ENCODE data around the gene SLC12A4.
"Not testable (repeated sequence)": the region's sequence is repeated elsewhere in the genome, so short reads cannot be mapped to it uniquely, and the experiment has no call there.

SLC12A4 gene

DNA sequence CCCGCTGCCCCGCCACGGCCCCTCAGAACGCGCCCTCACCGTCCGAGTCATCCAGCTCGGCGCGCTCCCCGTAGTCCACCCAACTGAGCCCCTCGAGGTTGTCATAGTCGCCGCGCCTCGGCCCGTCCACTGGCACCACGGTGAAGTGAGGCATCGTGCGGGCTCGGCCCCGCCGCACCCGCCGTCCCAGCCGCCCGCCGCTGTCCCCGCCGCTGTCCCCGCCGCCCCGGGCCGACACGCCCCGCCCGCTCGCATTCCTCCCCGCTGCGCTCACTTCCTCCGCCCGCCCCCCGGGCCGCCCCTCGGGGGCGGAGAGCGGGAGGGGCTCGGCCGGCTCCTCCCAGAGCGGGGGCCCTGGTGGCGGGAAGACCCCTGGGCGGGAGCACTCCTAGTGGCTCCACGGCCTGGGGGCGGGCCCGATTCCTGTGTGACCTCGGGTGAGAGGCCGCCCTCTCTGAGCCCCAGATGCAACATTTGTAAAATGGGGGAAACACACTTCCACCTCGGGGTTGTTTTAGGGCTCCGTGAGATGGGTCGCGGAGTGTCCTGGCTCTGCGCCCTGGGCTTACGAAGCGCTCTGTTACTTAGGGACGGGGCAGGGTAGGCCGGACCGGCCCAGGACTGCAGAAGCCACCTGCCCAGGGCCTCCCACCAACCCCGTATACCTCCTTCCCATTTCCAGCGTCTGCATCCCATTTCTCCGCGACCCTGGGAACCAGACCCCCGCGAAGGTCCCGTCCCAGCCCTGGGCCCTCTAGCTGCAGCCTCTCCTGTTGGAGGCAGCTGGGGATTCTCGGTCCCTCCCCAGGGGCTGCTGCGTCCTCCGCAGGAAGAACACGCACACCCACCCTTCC lies at the start of gene SLC12A4:
SLC12A4 (minus strand) TSS at position 238 of the 854 bp plus-strand sequence; CDS start at position 154, 84 bp downstream.
- peak; percentile 78 for DNase-seq (ENCODE audit: low read depth)

DNA sequence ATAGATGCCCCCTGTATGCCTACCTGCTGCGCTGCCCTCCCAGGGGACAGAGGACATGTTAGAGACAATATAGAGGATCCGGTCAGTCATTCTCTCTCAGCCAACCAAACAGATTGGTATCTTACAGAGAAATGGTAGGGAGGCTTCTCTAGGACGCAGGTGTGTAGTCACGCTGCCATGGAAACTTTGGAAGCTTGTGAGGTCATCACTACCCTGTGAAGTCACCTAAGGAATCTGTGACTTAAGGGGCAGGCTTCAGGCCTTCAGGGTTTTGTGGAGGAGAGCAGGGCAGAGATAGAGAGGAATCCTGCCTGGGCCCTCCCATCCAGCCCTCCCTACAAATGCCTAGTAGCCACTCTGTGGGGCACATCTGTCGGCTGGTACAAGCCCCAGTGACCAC lies 47.2 kb upstream of the SLC12A4 start, which contains the start of gene DPEP2NB:
DPEP2NB (minus strand) TSS at position 231 of the 400 bp plus-strand sequence; CDS start at position 90, 141 bp downstream.
- DNase-seq (ENCODE audit: low read depth): no peak

DNA sequence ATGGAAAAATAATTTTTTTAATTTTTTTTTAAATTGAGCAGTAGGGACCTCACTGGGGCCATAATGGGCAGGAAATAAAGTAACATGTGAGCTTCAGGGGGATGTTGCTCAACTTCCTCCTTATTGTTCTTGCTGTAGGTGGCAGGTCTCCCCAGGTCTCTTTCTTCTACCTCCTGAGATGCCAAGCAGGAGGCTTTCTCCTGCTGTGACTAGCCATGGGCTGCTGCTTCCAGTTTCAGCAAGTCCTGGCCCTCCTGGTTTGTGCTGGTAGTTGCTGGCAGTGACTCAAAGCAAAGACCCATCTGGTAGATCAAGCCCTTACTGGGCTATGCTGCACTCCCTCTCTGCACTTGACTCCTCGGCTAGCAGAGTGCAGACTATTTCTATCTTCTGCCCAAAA lies 45.0 kb upstream of the SLC12A4 start:
- DNase-seq (ENCODE audit: low read depth): no peak

DNA sequence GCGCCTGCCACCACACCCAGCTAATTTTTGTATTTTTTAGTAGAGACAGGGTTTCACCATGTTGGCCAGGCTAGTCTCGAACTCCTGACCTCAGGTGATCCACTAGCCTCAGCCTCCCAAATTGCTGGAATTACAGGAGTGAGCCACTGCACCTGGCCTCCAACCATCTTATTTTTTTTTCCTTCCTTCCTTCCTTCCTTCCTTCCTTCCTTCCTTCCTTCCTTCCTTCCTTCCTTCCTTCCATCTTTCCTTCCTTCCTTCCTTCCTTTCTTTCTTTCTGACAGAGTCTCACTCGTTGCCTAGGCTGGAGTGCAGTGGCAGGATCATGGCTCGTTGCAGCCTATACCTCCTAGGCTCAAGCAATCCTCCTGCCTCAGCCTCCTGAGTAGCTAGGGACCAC lies 41.4 kb upstream of the SLC12A4 start:
- not testable (repeated sequence) for DNase-seq (ENCODE audit: low read depth)

DNA sequence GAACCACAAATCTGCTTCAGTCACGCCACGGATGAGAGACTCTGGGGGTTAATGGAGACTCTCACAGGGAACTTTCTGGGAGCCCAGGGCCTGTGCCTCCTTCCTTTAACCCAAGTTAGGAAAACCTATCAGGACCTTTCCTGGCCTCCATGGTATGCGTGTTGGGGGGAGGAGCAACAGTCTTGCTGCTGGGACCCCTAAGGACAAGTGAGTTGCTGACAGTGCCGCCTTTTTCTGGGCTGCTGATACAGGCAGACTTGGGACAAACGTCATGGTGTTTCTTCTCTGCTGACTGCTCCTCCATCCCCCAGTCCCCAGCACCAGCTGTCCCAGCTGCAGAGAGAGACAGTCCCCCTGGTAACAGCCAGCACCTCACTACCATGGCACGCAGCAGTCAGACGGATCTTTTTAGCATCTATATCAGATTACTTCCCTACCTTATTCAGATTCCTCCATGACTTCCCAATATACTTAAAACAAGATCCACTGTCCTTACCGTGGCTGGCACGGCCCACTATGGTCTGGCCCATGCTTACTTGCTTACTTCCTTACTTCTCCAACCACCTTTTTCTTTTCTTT lies 40.8 kb upstream of the SLC12A4 start:
- DNase-seq (ENCODE audit: low read depth): no peak

DNA sequence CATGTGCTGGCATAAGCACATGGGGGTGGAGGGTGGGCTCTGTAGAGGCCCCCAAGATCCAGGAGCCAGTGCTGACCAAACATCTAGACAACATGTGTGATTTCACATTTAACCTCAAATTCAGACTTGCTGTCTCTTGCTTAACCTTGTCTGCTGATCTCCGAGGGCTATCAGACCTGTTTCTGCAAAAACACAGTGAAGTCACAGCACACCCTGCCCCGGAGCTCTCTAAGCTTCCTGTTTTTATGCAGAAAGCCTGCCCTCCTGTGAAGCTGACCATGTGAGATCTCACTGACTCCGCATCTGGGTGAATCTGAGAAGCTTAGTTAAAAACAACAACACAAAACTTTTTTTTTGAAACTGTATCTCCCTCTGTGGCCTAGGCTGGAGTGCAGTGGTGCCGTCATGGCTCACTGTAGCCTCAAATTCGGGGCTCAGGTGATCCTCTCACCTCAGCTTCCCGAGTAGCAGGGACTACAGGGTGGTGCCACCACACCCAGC lies 37.4 kb upstream of the SLC12A4 start:
- no peak for DNase-seq (ENCODE audit: low read depth)

DNA sequence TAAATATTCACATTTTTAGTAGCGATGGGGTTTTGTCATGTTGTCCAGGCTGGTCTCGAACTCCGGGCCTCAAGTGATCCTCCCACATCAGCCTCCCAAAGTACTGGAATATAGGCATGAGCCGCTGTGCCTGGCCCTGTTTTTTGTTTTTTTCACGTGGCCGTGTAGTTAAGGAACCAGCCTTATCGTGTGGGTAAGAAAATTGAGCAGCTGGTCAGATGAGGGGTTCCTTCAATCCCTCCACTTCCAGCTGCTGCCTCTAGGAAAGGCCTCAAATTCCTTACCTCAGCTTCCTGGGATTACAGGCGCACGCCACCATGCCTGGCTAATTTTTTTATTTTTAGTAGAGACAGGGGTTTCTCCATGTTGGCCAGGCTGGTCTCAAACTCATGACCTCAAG lies 36.8 kb upstream of the SLC12A4 start:
- DNase-seq (ENCODE audit: low read depth): no peak

DNA sequence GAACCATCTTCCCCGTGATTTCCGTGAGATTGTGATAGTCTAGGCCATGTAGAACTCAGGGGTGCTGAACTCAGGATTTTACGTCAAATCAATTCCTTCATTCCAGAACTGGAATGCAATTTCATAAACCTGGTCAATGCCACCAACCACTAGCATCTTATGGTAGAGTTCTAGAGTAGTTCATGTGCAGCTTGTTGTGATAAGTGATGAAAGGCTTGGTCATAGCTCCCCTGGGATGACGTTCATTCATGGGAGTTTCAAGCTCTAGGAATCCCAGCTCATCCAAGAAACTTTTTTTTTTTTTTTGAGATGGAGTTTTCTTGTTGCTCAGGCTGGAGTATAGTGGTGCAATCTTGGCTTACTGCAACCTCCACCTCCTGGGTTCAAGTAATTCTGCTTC lies 34.6 kb upstream of the SLC12A4 start:
- DNase-seq (ENCODE audit: low read depth): no peak

DNA sequence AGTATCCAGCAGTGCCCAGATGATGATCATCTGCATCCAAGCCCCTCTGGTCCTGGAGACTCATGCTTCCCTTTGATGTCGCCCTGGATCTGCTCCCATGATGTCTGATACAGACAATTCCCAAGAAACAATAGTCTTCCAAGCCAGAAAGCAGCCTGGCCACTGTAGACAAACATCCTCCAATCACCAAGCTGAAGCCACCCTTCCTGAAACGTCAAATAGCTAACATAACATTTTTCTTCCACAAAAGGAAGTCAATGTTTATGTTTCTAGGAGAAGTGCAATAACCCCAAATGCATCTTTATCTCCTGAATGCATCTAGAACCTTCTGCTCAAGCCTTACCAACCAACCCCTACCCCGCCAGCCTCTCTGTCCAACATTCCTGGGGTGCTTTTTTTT lies 32.0 kb upstream of the SLC12A4 start:
- DNase-seq (ENCODE audit: low read depth): no peak

DNA sequence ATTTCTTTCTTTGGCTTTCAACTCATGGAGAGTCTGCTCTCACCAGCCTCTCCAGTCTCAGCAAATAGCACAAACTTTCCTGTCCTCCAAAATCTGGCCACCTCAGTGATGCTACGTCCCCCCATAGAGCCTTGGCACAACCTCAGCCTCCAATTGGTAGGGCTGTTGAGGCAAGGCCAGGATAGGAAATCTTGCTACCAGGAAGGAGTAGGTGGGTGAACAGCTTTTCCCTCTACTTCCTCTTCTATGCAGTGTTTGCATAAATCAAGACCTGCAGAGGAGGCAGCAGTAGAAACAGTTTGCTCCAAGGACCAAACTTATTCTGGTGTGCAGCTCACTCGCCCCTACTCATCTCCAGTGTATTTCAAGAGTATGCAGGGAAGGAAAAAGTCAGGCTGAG lies 31.5 kb upstream of the SLC12A4 start:
- DNase-seq (ENCODE audit: low read depth): no peak

DNA sequence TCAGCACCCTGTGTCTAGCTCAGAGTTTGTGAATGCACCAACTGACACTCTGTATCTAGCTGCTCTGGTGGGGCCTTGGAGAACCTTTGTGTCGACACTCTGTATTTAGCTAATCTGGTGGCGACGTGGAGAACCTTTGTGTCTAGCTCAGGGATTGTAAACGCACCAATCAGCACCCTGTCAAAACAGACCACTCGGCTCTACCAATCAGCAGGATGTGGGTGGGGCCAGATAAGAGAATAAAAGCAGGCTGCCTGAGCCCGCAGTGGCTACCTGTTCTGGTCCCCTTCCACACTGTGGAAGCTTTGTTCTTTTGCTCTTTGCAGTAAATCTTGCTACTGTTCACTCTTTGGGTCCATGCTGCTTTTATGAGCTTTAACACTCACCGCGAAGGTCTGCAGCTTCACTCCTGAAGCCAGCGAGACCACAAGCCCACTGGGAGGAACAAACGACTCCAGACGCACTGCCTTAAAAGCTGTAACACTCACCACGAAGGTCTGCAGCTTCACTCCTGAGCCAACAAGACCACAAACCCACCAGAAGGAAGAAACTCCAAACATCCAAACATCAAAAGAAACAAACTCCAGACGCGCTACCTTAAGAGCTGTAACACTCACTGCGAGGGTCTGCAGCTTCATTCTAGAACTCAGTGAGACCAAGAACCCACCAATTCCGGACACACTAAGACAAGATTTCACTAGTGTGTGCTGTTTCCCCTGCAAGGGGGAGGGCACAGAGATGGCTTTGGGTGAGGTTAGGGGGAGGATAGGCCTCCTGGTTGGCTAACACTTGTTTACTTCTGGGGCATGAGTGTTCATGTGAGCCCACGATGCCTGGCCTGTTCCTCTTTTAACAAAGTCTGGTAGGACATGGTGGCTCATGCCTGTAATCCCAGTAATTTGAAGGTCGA lies 30.6 kb upstream of the SLC12A4 start, which contains the start of gene DPEP2:
DPEP2 (minus strand) TSS at position 706 of the 910 bp plus-strand sequence. CDS start 6,272 bp downstream, outside the sequence.
- DNase-seq (ENCODE audit: low read depth): not testable (repeated sequence)

DNA sequence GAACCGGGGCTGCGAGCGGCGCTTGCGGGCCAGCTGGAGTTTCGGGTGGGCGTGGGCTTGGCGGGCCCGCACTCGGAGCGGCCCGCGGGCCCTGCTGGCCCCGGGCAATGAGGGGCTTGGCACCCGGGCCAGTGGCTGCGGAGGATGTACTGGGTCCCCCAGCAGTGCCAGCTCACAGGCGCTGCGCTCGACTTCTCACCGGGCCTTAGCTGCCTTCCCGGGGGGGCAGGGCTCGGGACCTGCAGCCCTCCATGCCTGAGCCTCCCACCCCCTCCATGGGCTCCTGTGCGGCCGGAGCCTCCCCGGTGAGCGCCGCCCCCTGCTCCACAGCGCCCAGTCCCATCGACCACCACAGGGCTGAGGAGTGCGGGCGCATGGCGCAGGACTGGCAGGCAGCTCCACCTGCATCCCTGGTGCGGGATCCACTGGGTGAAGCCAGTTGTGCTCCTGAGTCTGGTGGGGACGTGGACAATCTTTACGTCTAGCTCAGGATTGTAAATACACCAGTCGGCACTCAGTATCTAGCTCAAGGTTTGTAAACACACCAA lies 29.9 kb upstream of the SLC12A4 start:
- not testable (repeated sequence) for DNase-seq (ENCODE audit: low read depth)

DNA sequence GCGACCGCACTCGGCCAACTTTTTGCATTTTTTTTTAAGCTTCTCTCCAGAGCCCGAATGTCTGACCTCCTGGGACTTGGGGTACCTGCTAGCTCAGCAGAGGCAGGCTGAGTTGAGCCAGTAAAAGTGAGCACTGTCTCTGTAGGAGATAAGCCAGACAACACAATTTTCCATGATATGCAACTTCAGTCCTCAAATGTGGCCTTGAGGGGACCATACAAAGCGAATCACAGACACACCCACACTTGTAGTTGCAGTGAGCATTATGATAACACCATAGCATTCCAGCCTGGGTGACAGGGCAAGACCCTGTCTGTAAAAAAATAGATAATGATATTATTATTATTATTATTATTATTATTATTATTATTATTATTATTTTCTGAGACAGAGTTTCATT lies 28.2 kb upstream of the SLC12A4 start:
- no peak for DNase-seq (ENCODE audit: low read depth)

DNA sequence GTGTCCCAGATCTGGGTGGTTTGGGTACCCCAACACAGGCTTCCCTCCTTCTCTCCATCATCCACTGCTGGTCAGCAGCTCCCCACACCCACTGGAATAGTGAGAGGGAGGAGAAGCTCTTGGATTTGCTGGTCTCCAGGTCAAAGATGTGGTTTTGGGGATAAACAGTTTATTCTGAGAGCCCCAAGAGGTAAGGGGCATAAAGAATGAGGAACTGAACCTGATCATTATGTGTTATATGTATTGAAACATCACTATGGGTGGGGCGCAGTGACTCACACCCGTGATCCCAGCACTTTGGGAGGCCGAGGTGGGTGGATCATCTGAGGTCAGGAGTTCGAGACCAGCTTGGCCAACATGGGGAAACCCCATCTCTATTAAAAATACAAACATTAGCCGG lies 27.0 kb upstream of the SLC12A4 start:
- no peak for DNase-seq (ENCODE audit: low read depth)

DNA sequence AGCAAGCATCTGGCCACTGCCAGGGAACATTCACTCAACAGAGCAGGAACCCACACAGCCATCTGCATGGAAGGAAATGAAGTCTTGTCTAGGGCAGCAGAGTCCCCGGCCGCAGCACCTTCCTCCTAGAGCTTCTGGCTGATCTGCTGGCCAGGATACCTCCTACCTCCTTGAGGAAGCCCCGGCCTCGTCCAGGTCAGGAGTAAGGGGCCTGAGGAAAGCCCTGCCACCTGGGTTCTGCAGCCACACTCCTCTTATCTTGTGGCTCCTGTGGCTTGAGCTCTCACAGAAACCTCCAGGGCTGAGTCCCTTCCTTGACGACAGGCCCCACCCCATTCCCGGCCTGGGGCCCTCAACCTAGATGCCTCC lies 25.6 kb upstream of the SLC12A4 start:
- not testable (repeated sequence) for DNase-seq (ENCODE audit: low read depth)

DNA sequence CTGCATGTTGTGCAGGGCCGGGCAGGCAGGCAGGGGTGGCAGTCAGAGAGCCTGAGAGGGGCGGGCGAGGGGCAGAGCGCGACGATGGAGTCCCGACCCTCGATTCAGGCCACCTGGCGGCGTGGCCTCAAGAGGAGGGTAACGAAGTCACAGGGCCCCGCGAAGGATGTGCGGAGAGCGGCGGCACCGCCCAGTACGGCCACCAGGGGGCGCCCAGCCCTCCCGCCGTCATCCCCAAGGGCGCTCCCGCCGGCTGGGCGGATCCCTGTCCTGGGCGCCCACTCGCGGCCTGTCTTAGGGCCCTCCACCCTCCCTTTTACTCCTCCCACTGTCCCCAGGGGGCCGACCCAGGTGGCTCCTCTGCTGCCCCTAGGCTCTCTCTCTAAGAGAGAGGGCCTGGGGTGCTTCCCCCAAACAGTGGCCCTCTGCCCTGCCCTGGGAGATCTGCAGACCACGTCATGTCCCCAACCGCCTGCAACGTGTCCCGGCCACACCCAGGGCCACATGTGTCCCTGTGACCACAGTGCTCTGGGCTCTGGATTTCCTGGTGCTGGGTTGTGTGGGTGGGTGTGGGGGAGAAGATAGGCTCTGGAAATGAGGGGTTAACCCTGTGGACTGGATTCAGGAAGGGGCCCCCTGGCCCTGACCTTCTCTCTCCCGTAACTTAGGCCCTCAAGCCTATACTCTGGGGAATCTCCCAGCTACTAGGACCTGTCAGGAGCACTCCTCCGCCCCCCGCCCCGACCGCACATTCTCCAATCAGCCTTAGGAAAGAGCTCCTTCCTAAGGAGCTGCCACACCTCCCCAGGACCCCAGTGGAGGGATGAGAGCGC lies 25.0 kb upstream of the SLC12A4 start:
- peak; percentile 76 for DNase-seq (ENCODE audit: low read depth)

DNA sequence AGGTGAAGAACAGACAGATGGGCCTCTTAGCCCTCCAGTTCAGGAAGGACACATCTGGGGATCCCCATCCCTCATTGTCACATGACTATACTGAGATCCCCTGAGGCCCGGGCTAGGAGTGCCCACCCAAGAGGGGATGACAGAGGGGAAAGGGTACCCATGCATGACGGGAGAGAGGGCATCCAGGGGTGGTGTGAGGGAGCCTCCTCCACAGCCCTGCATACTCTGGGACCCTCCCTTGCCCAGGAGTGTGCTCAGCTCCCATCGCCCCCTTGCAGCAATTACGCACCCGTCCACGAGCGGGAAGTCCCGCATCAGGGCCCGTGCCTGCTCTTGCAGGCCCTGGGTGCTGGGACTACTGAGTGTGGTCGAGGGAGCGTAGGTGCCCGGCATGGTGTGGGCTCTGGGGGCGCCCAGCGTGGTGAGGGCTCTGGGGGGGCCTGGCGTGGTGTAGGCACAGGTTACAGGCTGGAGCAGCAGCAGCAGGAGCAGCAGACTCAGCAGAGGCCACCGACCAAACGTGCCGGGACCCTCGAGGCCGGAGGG lies 24.3 kb upstream of the SLC12A4 start:
- no peak for DNase-seq (ENCODE audit: low read depth)

DNA sequence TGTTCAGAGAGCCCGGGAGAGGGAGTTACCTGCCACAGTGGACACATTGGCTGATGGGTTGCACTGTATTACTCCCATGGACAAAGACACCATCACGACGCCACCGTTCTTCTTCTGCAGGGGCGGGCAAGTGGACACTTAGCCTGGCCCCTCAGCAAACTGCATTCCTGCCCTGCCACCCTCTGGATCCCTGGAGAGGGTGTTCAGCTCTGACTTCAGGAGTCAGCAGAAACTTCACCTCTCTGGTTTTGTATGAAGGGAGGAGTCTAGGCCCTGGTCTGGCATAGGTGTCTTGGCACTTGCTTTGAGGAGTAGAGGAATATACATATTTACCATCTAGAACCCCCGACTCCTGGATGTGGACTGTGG lies 21.6 kb upstream of the SLC12A4 start:
- no peak for DNase-seq (ENCODE audit: low read depth)

DNA sequence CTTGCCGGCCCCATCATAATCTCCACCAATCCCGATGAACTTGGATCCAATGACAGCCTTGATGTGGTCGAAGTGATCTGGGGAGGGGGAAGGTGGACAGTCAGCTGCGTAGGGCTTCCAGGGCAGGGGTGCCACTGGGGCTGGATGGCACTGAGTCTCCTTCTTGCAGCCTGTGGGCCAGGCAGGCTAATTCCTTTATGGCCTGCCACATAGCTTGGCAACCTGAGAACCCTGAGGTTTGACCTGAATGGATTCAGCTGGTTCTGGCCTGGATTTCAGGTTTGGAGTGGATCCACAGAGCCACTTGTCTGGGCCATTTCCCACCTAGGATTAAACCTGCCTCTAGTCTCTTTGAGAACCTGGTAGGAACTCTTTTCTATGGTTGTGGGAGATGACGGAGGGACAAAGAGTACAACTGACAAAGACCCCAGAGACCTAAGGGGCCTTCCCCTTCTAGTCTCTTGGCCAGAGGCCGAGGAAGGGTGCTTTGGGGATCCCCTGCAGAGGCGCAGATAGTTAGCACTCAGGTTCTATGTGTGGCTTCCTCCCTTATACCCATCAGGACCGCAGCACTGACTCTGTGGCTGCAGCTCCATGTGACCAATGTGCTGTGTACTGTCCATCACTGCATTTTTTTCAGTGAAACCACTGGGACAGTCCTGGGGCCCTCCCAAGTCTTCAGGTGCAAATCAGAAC lies 21.0 kb upstream of the SLC12A4 start:
- no peak for DNase-seq (ENCODE audit: low read depth)

DNA sequence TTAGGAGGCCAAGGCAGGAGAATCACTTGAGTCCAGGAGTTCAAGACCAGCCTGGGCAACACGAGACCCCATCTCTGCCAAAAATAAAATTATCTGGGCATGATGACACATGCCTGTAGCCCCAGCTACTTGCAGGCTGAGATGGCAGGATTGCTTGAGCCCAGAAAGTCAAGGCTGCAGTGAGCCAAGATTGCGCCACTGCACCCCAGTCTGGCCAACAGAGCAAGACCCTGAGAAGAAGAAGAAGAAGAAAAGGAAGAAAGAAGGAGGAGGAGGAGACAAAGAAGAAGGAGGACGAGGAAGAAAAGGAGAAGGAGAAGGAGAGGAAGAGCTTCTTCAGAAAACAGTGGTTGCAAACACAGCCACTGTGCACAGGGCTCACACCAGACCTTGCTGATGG lies 20.2 kb upstream of the SLC12A4 start:
- no peak for DNase-seq (ENCODE audit: low read depth)
